Activated CD8-positive, alpha-beta memory T cell treated with anti-CD3 and anti-CD28 coated beads for 36 hours (primary cell): ENCODE data around the gene SHROOM2. TPM values are rescaled to one million over a fixed set of nuclear protein-coding genes. Genes with fewer than 3 reads are reported as not detected.
"Not testable (repeated sequence)": the region's sequence is repeated elsewhere in the genome, so short reads cannot be mapped to it uniquely, and the experiment has no call there.

Source experiments
- CTCF ChIA-PET: fragments of 350-600 bp; sonication (Branson Sonifier 250); formaldehyde crosslinking; loops from one replicate; lab custom pipeline; 2021; ENCODE audit warnings: antibody characterized with exemption; lab: Charles Lee
- POLR2A ChIA-PET: fragments of 350-600 bp; sonication (Branson Sonifier 250); formaldehyde crosslinking; loops from one replicate; lab custom pipeline; 2021; ENCODE audit warnings: antibody characterized with exemption; lab: Charles Lee
- total RNA-seq, 2 experiments: library from RNA; stranded (reverse); gene quantifications; one replicate each; pipeline ENCODE4 v1.2.3, GENCODE V29; 2021

SHROOM2 gene
- total RNA-seq, result not detected

GRCh38 chrX:9785944-9786797 is at the start of gene SHROOM2:
SHROOM2 (plus strand) TSS chrX:9786429; CDS start chrX:9786546, 117 bp downstream.
- ChIA-PET POLR2A (no interaction called here), CTCF (no interaction called here)

- ChIA-PET CTCF (no interaction called here), POLR2A (no interaction called here)
These were observed 48.9 kb upstream of the SHROOM2 start for GRCh38 chrX:9737363-9737762.

- ChIA-PET CTCF (no interaction called here), POLR2A (no interaction called here)
These were observed 48.1 kb upstream of the SHROOM2 start for GRCh38 chrX:9738151-9738550.

- POLR2A ChIA-PET, result no interaction called here
- CTCF ChIA-PET, result no interaction called here
These were observed 47.1 kb upstream of the SHROOM2 start for GRCh38 chrX:9739130-9739529.

GRCh38 chrX:9745417-9746115 is 40.7 kb upstream of the SHROOM2 start:
- CTCF ChIA-PET, result no interaction called here
- POLR2A ChIA-PET, result no interaction called here

- POLR2A ChIA-PET, result no interaction called here
- CTCF ChIA-PET, result no interaction called here
These were observed 39.9 kb upstream of the SHROOM2 start for GRCh38 chrX:9746148-9746888.

- CTCF ChIA-PET, result no interaction called here
- POLR2A ChIA-PET, result no interaction called here
These were observed 38.6 kb upstream of the SHROOM2 start for GRCh38 chrX:9747644-9748043.

GRCh38 chrX:9749146-9749692 is 37.0 kb upstream of the SHROOM2 start:
- ChIA-PET CTCF (no interaction called here), POLR2A (no interaction called here)

GRCh38 chrX:9757366-9757765 is 28.9 kb upstream of the SHROOM2 start:
- ChIA-PET CTCF (no interaction called here), POLR2A (no interaction called here)

GRCh38 chrX:9758021-9758638 is 28.1 kb upstream of the SHROOM2 start:
- CTCF ChIA-PET, result no interaction called here
- POLR2A ChIA-PET, result no interaction called here

GRCh38 chrX:9759337-9759736 is 26.9 kb upstream of the SHROOM2 start:
- ChIA-PET CTCF (no interaction called here), POLR2A (no interaction called here)

GRCh38 chrX:9765072-9765736 is 21.0 kb upstream of the SHROOM2 start:
- POLR2A ChIA-PET, result no interaction called here
- CTCF ChIA-PET, result no interaction called here

- CTCF ChIA-PET, result no interaction called here
- POLR2A ChIA-PET, result no interaction called here
These were observed 20.5 kb upstream of the SHROOM2 start, which contains the start of gene GPR143 for GRCh38 chrX:9765737-9766097. GPR143 (minus strand) TSS chrX:9765847; CDS start chrX:9765817, 30 bp downstream.

- ChIA-PET POLR2A (no interaction called here), CTCF (no interaction called here)
These were observed 18.9 kb upstream of the SHROOM2 start for GRCh38 chrX:9767375-9767774.

- POLR2A ChIA-PET, CTCF ChIA-PET: not testable (repeated sequence)
These were observed 17.8 kb upstream of the SHROOM2 start for GRCh38 chrX:9768321-9768839.

GRCh38 chrX:9770319-9770718 is 15.9 kb upstream of the SHROOM2 start:
- ChIA-PET POLR2A (no interaction called here), CTCF (no interaction called here)

- CTCF ChIA-PET, result no interaction called here
These were observed 13.3 kb upstream of the SHROOM2 start for GRCh38 chrX:9772943-9773342.

GRCh38 chrX:9775930-9776329 is 10.3 kb upstream of the SHROOM2 start:
- POLR2A ChIA-PET, result no interaction called here
- CTCF ChIA-PET, result no interaction called here

More at GRCh38 chrX:9772943-9773342, 13.3 kb upstream of the SHROOM2 start:
- POLR2A ChIA-PET, result no interaction called here

GRCh38 chrX:9781941-9782340 is 4.3 kb upstream of the SHROOM2 start:
- CTCF ChIA-PET, result no interaction called here

More at GRCh38 chrX:9781941-9782340, 4.3 kb upstream of the SHROOM2 start:
- POLR2A ChIA-PET, result no interaction called here
